ENCODE data around the gene ORMDL1. TPM values are rescaled to one million over a fixed set of nuclear protein-coding genes. Genes with fewer than 3 reads are reported as not detected.

The ORMDL1 gene
- total RNA-seq, 1 experiment from 2014 or later: 38.4 TPM

DNA sequence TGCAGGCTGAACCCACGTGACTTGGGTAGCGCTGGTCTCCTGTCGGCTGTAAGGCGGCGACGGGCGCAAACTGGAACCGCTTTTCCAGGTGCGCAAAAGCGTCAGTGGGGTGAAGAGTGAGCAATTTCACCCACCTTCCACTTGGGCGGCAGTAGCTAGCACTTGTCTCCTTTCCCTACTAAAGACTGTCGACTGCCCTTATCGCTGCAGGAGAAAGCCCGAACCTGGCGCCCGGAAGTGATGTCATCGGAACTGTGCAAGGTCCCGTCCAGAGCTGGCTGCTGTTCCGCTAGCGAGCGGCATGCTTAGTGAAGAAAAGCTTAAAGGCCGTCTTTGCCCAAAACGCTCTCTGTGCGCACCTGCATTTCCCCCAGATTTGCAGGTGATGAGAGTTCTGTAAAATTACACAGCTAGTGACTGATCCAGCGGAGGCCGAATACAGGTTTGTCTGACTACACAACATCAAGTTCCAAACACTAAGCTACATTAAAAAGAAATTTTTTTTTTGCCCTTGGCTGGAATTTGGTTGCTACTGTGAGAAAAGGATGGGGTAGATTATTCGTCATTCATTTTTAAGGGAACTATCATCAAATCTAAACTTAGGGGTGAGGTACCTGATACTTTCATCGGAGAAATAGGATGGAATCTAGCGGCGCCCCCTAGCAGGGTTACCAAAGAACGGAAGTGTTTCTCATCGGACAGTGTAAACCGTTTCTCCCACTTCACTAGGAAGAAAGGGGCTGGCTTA is 21.4 kb downstream of the ORMDL1 start, which contains the start of gene OSGEPL1 (continued):
- TF ChIP-seq, protein P1, sequence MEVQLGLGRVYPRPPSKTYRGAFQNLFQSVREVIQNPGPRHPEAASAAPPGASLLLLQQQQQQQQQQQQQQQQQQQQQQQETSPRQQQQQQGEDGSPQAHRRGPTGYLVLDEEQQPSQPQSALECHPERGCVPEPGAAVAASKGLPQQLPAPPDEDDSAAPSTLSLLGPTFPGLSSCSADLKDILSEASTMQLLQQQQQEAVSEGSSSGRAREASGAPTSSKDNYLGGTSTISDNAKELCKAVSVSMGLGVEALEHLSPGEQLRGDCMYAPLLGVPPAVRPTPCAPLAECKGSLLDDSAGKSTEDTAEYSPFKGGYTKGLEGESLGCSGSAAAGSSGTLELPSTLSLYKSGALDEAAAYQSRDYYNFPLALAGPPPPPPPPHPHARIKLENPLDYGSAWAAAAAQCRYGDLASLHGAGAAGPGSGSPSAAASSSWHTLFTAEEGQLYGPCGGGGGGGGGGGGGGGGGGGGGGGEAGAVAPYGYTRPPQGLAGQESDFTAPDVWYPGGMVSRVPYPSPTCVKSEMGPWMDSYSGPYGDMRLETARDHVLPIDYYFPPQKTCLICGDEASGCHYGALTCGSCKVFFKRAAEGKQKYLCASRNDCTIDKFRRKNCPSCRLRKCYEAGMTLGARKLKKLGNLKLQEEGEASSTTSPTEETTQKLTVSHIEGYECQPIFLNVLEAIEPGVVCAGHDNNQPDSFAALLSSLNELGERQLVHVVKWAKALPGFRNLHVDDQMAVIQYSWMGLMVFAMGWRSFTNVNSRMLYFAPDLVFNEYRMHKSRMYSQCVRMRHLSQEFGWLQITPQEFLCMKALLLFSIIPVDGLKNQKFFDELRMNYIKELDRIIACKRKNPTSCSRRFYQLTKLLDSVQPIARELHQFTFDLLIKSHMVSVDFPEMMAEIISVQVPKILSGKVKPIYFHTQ (CRISPR knock-in tag; IDR thresholded peaks at IDR 0.05): no peak
- TF ChIP-seq NFE2L1 (CRISPR knock-in tag; IDR thresholded peaks at IDR 0.05) (0 out of 2 replicates have a peak, but pooled peaks have one; percentile 25), FOXJ3 (CRISPR knock-in tag; IDR thresholded peaks at IDR 0.05; ENCODE audit: borderline replicate concordance) (no peak), FOXP1 (CRISPR knock-in tag; IDR thresholded peaks at IDR 0.05; ENCODE audit: borderline replicate concordance) (peak; percentile 25; the same call in 1 of the 2 replicates), JUN (CRISPR knock-in tag; IDR thresholded peaks at IDR 0.05) (no peak), OVOL2 (CRISPR knock-in tag; IDR thresholded peaks at IDR 0.05; ENCODE audit: borderline replicate concordance) (no peak), CBFB (CRISPR knock-in tag; IDR thresholded peaks at IDR 0.05; ENCODE audit: low read depth) (no peak), ZBTB21 (CRISPR knock-in tag; IDR thresholded peaks at IDR 0.05; ENCODE audit: borderline replicate concordance) (no peak), ZNF317 (CRISPR knock-in tag; IDR thresholded peaks at IDR 0.05; ENCODE audit: borderline replicate concordance, low read depth) (no peak), TEAD4 (CRISPR knock-in tag; IDR thresholded peaks at IDR 0.05) (no peak), ZNF396 (CRISPR knock-in tag; IDR thresholded peaks at IDR 0.05; ENCODE audit: borderline replicate concordance) (no peak), NR2C2 (CRISPR knock-in tag; IDR thresholded peaks at IDR 0.05) (no peak), GRHL2 (CRISPR knock-in tag; IDR thresholded peaks at IDR 0.05; ENCODE audit: insufficient replicate concordance, severe bottlenecking) (no peak), EMX1 (CRISPR knock-in tag; IDR thresholded peaks at IDR 0.05) (no peak), ZNF416 (CRISPR knock-in tag; IDR thresholded peaks at IDR 0.05) (no peak)
- TF ChIP-seq, protein P2, sequence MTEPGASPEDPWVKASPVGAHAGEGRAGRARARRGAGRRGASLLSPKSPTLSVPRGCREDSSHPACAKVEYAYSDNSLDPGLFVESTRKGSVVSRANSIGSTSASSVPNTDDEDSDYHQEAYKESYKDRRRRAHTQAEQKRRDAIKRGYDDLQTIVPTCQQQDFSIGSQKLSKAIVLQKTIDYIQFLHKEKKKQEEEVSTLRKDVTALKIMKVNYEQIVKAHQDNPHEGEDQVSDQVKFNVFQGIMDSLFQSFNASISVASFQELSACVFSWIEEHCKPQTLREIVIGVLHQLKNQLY (CRISPR knock-in tag; IDR thresholded peaks at IDR 0.05): no peak
- TF ChIP-seq, protein P3, sequence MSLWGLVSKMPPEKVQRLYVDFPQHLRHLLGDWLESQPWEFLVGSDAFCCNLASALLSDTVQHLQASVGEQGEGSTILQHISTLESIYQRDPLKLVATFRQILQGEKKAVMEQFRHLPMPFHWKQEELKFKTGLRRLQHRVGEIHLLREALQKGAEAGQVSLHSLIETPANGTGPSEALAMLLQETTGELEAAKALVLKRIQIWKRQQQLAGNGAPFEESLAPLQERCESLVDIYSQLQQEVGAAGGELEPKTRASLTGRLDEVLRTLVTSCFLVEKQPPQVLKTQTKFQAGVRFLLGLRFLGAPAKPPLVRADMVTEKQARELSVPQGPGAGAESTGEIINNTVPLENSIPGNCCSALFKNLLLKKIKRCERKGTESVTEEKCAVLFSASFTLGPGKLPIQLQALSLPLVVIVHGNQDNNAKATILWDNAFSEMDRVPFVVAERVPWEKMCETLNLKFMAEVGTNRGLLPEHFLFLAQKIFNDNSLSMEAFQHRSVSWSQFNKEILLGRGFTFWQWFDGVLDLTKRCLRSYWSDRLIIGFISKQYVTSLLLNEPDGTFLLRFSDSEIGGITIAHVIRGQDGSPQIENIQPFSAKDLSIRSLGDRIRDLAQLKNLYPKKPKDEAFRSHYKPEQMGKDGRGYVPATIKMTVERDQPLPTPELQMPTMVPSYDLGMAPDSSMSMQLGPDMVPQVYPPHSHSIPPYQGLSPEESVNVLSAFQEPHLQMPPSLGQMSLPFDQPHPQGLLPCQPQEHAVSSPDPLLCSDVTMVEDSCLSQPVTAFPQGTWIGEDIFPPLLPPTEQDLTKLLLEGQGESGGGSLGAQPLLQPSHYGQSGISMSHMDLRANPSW (CRISPR knock-in tag; conservative IDR thresholded peaks at IDR 0.05; ENCODE audit: low read depth): no peak
- TF ChIP-seq, protein P4, sequence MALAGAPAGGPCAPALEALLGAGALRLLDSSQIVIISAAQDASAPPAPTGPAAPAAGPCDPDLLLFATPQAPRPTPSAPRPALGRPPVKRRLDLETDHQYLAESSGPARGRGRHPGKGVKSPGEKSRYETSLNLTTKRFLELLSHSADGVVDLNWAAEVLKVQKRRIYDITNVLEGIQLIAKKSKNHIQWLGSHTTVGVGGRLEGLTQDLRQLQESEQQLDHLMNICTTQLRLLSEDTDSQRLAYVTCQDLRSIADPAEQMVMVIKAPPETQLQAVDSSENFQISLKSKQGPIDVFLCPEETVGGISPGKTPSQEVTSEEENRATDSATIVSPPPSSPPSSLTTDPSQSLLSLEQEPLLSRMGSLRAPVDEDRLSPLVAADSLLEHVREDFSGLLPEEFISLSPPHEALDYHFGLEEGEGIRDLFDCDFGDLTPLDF (CRISPR knock-in tag; IDR thresholded peaks at IDR 0.05): 0 out of 2 replicates have a peak, but pooled peaks have one; percentile 53
- TF ChIP-seq, protein P5, sequence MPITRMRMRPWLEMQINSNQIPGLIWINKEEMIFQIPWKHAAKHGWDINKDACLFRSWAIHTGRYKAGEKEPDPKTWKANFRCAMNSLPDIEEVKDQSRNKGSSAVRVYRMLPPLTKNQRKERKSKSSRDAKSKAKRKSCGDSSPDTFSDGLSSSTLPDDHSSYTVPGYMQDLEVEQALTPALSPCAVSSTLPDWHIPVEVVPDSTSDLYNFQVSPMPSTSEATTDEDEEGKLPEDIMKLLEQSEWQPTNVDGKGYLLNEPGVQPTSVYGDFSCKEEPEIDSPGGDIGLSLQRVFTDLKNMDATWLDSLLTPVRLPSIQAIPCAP (CRISPR knock-in tag; IDR thresholded peaks at IDR 0.05): no peak
- TF ChIP-seq, protein P6, sequence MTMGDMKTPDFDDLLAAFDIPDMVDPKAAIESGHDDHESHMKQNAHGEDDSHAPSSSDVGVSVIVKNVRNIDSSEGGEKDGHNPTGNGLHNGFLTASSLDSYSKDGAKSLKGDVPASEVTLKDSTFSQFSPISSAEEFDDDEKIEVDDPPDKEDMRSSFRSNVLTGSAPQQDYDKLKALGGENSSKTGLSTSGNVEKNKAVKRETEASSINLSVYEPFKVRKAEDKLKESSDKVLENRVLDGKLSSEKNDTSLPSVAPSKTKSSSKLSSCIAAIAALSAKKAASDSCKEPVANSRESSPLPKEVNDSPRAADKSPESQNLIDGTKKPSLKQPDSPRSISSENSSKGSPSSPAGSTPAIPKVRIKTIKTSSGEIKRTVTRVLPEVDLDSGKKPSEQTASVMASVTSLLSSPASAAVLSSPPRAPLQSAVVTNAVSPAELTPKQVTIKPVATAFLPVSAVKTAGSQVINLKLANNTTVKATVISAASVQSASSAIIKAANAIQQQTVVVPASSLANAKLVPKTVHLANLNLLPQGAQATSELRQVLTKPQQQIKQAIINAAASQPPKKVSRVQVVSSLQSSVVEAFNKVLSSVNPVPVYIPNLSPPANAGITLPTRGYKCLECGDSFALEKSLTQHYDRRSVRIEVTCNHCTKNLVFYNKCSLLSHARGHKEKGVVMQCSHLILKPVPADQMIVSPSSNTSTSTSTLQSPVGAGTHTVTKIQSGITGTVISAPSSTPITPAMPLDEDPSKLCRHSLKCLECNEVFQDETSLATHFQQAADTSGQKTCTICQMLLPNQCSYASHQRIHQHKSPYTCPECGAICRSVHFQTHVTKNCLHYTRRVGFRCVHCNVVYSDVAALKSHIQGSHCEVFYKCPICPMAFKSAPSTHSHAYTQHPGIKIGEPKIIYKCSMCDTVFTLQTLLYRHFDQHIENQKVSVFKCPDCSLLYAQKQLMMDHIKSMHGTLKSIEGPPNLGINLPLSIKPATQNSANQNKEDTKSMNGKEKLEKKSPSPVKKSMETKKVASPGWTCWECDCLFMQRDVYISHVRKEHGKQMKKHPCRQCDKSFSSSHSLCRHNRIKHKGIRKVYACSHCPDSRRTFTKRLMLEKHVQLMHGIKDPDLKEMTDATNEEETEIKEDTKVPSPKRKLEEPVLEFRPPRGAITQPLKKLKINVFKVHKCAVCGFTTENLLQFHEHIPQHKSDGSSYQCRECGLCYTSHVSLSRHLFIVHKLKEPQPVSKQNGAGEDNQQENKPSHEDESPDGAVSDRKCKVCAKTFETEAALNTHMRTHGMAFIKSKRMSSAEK (CRISPR knock-in tag; IDR thresholded peaks at IDR 0.05; ENCODE audit: borderline replicate concordance): no peak
- TF ChIP-seq, protein P7, sequence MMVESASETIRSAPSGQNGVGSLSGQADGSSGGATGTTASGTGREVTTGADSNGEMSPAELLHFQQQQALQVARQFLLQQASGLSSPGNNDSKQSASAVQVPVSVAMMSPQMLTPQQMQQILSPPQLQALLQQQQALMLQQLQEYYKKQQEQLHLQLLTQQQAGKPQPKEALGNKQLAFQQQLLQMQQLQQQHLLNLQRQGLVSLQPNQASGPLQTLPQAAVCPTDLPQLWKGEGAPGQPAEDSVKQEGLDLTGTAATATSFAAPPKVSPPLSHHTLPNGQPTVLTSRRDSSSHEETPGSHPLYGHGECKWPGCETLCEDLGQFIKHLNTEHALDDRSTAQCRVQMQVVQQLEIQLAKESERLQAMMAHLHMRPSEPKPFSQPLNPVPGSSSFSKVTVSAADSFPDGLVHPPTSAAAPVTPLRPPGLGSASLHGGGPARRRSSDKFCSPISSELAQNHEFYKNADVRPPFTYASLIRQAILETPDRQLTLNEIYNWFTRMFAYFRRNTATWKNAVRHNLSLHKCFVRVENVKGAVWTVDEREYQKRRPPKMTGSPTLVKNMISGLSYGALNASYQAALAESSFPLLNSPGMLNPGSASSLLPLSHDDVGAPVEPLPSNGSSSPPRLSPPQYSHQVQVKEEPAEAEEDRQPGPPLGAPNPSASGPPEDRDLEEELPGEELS (CRISPR knock-in tag; IDR thresholded peaks at IDR 0.05): peak; percentile 63; the same call in 1 of the 2 replicates
- TF ChIP-seq, protein P8, sequence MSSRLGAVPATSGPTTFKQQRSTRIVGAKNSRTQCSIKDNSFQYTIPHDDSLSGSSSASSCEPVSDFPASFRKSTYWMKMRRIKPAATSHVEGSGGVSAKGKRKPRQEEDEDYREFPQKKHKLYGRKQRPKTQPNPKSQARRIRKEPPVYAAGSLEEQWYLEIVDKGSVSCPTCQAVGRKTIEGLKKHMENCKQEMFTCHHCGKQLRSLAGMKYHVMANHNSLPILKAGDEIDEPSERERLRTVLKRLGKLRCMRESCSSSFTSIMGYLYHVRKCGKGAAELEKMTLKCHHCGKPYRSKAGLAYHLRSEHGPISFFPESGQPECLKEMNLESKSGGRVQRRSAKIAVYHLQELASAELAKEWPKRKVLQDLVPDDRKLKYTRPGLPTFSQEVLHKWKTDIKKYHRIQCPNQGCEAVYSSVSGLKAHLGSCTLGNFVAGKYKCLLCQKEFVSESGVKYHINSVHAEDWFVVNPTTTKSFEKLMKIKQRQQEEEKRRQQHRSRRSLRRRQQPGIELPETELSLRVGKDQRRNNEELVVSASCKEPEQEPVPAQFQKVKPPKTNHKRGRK (CRISPR knock-in tag; IDR thresholded peaks at IDR 0.05; ENCODE audit: borderline replicate concordance): no peak

All from WTC11 (cell line).